Measurements from ENCODE around the gene LSAMP. TPM values are rescaled to one million over a fixed set of nuclear protein-coding genes. Genes with fewer than 3 reads are reported as not detected.
A peak's percentile ranks its signal among the peaks of the same experiment; 100 is the strongest.
"Not testable (repeated sequence)": the region's sequence is repeated elsewhere in the genome, so short reads cannot be mapped to it uniquely, and the experiment has no call there.

The LSAMP gene
- total RNA-seq, 2 donors from 2014 or later = 1.9 to 5.4 TPM

DNA sequence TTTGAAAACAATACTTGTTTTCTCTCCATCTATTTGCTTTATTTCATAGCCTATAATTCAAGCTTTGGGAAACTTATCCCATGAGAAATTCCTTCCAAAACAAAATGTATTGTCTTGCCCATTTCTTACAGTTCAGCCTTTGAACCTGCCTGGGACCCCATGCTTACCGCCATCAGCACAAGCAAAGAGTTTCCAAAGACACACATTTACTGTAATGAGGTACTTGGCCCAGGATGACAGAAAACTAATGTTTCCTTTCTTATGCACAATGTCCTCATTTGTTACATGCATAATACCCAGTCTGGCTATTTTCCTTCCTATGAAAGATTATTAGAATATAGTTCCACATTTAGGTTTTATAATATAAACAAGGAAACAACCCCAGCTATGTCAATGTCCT, 641.6 kb downstream of the LSAMP start:
- Histone ChIP-seq H3K36me3 (no peaks in the 10 kb centered on the region), H3K4me1 (ENCODE audit: control insufficient read depth in 1 of 2, low read depth in 2 of 2) (no peaks in the 10 kb centered on the region), H3K27me3 (replicated peaks; ENCODE audit: insufficient read depth) (no peaks in the 10 kb centered on the region), H3K27ac (no peak overlapping the region), H3K4me3 (no peak overlapping the region), H3K9me3 (no peaks in the 10 kb centered on the region)
- TF ChIP-seq, protein P1, sequence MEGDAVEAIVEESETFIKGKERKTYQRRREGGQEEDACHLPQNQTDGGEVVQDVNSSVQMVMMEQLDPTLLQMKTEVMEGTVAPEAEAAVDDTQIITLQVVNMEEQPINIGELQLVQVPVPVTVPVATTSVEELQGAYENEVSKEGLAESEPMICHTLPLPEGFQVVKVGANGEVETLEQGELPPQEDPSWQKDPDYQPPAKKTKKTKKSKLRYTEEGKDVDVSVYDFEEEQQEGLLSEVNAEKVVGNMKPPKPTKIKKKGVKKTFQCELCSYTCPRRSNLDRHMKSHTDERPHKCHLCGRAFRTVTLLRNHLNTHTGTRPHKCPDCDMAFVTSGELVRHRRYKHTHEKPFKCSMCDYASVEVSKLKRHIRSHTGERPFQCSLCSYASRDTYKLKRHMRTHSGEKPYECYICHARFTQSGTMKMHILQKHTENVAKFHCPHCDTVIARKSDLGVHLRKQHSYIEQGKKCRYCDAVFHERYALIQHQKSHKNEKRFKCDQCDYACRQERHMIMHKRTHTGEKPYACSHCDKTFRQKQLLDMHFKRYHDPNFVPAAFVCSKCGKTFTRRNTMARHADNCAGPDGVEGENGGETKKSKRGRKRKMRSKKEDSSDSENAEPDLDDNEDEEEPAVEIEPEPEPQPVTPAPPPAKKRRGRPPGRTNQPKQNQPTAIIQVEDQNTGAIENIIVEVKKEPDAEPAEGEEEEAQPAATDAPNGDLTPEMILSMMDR (IDR thresholded peaks at IDR 0.05) = no peak
- no peak for DNase-seq (ENCODE audit: low spot score)
- no peak for ATAC-seq (ENCODE audit: insufficient number of reproducible peaks, low FRiP score, low read depth)

DNA sequence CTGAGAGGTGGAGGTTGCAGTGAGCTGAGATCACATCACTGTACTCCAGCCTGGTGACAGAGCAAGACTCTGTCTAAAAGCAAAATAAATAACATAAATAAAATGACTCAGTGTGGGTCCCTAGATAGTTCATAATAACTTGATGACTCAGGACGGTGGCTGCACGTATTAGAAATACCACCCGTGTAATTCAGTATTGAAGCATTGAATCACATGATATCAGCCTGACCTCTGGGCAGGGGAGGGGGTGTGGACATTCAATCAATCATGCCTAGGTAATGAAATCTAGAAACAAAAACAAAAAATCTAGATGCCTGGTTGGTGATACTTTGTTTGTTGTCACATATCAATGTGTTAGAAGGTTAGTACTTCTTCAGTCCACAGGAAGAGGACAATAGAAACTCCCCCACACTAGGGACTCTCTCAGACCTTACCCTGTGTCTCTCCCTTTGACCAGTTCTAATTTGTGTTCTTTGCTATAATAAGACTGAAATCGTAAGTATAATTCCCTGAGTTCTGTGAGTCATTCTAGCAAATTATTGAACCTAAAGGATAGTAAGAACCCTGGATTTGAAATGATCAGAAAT, 644.7 kb downstream of the LSAMP start:
- Histone ChIP-seq H3K27me3 (replicated peaks; ENCODE audit: insufficient read depth) (no peaks in the 10 kb centered on the region), H3K4me1 (ENCODE audit: control insufficient read depth in 1 of 2, low read depth in 2 of 2) (no peaks in the 10 kb centered on the region), H3K9me3 (no peaks in the 10 kb centered on the region), H3K36me3 (no peaks in the 10 kb centered on the region), H3K27ac (no peak overlapping the region), H3K4me3 (no peak overlapping the region)
- no peak for ATAC-seq (ENCODE audit: insufficient number of reproducible peaks, low FRiP score, low read depth)
- no peak for DNase-seq (ENCODE audit: low spot score)
- TF ChIP-seq, protein P1 (IDR thresholded peaks at IDR 0.05) = no peak

DNA sequence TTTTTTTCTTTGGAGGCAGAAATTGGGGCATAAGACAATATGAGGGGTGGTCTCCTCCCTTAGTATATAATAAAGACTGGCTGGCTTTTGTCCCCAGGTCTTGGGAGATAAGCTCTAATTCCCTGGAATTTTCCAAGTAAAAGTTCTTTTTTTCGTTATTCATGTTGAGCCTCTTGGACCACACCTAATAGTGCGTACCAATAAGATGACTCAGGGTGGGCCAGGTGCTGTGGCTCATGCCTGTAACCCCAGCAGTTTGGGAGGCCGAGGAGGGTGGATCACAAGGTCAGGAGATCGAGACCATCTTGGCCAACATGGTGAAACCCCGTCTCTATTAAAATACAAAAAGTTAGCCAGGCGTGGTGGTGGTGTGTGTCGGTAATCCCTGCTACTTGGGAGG, 645.2 kb downstream of the LSAMP start:
- H3K36me3 ChIP-seq; H3K4me3 ChIP-seq; H3K9me3 ChIP-seq; H3K27me3 ChIP-seq (replicated peaks; ENCODE audit: insufficient read depth); ATAC-seq (ENCODE audit: insufficient number of reproducible peaks, low FRiP score, low read depth); H3K4me1 ChIP-seq (ENCODE audit: control insufficient read depth in 1 of 2, low read depth in 2 of 2); DNase-seq (ENCODE audit: low spot score); H3K27ac ChIP-seq: not testable (repeated sequence)

DNA sequence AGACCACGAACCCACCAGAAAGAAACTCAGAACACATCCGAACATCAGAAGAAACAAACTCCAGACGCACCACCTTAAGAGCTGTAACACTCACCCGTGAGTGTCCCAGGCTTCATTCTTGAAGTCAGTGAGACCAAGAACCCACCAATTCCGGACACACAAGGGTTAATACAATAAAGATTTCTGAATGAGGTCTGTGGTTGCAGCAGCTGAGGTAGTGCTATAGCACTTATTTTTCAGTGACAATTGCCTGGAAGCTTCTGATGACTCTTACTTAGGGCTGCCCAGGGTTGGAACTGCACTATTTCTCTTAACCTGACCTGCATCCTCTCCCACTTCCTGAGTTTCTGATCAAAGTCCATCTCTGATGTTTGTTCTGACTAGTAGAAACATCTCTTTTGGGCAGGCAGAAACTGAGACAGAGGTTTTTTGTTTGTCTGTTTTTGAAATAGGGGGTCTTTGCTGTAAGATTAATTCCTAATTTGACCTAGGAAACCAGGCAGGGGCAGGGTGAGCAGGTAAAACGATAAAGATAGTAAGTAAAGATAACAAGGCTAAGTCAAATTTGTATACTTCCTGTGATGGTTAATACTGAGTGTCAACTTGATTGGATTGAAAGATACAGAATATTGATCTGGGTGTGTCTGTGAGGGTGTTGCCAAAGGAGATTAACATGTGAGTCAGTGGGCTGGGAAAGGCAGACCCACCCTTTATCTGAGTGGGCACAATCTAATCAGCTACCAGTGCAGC, 652.9 kb downstream of the LSAMP start:
- Histone ChIP-seq H3K36me3 (no peaks in the 10 kb centered on the region), H3K9me3 (no peaks in the 10 kb centered on the region), H3K4me1 (ENCODE audit: control insufficient read depth in 1 of 2, low read depth in 2 of 2) (no peaks in the 10 kb centered on the region), H3K4me3 (no peak overlapping the region), H3K27me3 (replicated peaks; ENCODE audit: insufficient read depth) (no peaks in the 10 kb centered on the region), H3K27ac (no peak overlapping the region)
- no peak for ATAC-seq (ENCODE audit: insufficient number of reproducible peaks, low FRiP score, low read depth)
- no peak for DNase-seq (ENCODE audit: low spot score)
- TF ChIP-seq, protein P1 (IDR thresholded peaks at IDR 0.05) = no peak

DNA sequence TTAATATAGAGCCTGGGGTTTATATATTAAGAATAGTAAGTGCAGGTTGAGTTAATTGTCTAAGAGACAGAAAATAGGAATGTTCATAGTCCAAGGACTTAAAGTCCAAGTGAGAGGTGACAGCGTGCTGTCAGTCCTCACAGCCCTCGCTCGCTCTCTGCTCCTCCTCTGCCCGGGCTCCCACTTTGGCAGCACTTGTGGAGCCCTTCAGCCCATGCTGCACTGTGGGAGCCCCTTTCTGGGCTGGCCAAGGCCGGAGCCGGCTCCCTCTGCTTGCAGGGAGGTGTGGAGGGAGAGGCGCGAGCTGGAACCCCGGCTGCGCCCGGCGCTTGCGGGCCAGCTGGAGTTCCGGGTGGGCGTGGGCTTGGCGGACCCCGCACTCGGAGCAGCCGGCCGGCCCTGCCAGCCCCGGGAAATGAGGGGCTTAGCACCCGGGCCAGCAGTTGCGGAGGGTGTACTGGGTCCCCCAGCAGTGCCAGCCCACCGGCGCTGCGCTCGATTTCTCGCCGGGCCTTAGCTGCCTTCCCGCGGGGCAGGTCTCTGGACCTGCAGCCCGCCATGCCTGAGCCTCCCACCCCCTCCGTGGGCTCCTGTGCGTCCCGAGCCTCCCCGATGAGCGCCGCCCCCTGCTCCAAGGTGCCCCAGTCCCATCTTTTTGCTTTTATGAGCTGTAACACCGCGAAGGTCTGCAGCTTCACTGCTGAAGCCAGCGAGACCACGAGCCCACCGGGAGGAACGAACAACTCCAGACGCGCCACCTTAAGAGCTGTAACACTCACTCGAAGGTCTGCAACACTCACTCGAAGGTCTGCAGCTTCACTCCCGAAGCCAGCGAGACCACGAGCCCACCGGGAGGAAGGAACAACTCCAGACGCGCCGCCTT, 653.8 kb downstream of the LSAMP start:
- not testable (repeated sequence) for ATAC-seq (ENCODE audit: insufficient number of reproducible peaks, low FRiP score, low read depth); H3K27me3 ChIP-seq (replicated peaks; ENCODE audit: insufficient read depth); H3K36me3 ChIP-seq; H3K9me3 ChIP-seq; H3K4me1 ChIP-seq (ENCODE audit: control insufficient read depth in 1 of 2, low read depth in 2 of 2); H3K27ac ChIP-seq; DNase-seq (ENCODE audit: low spot score); H3K4me3 ChIP-seq

DNA sequence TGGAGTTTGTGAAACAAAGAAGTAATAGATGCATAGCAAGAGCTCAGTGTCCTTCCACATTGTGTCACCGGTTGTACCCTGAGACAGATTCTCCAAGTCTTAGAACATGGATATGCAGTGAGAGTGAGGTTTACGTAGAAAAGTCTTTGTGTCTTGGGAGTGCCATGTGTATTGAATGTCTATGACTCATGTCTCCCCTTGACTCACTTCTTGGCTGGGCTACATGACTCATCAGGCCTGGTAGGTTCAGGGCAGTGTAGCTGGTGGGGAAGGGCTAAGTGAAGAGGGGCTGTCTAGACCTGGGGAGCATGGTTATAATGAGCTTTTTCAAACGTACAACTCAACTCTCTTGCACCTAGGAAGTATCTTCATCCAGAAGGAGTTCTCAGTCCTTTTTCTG, 654.5 kb downstream of the LSAMP start:
- no peak overlapping the region for H3K4me3 ChIP-seq
- TF ChIP-seq, protein P1 (IDR thresholded peaks at IDR 0.05) = no peak
- no peaks in the 10 kb centered on the region for H3K4me1 ChIP-seq (ENCODE audit: control insufficient read depth in 1 of 2, low read depth in 2 of 2)
- no peaks in the 10 kb centered on the region for H3K36me3 ChIP-seq
- ATAC-seq (ENCODE audit: insufficient number of reproducible peaks, low FRiP score, low read depth) (peak; percentile 82), DNase-seq (ENCODE audit: low spot score) (no peak)
- no peaks in the 10 kb centered on the region for H3K27me3 ChIP-seq (replicated peaks; ENCODE audit: insufficient read depth)
- no peaks in the 10 kb centered on the region for H3K9me3 ChIP-seq
- H3K27ac ChIP-seq = no peak overlapping the region
